Measurements from ENCODE around the gene EXT2. TPM values are rescaled to one million over a fixed set of nuclear protein-coding genes. Genes with fewer than 3 reads are reported as not detected.

EXT2 gene
- total and polyA plus RNA-seq, 4 donors = 18.0 to 95.3 (median 45.9) TPM

DNA sequence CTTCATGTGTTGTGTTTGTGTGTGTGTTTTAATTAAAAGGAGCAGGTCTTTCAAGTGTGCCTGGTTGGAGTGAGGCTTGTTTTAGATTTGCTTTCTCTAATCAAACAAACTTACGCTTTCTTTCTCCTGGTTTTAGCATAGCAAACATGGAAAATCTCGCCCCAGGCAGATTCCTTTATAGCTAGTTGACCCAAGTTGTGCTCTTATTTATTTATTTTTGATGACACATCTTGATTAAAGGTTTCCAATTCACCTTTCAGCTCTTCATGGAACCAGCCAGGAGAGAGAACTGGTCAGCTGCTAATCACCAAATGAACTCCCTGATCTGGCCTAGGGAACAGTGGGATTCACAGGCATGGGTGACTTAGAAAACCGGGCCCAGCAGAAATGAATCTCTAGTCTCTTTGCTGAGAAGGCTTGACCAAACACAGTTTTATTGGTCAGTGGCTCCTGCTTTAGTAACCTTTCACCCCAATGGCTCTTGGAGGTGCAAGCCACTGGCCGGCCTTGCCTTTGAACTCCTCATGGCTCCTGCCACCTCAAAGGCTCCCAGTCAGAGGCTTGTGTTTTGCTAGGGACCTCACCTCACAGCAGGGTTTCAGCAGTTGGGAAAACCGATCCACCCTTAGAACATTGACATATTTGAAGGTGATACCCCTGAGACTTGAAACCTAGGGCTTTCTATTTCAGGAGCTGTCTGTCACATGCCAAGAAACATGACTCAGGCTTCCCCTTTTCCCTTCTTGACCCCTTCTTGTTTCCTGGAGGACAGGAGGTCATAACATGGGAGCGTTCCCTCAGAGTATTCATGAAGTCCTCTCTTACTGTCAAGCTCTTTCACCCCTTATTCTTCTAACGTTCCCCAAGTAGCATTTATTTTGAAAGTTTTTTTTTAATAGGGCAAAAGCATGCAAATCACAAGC, 48.8 kb downstream of the EXT2 start:
- Histone ChIP-seq H3K27ac (ENCODE audit: low read depth in 1 of 2, low read length in 1 of 2) (peak overlapping the region in 1 of 2 donors; percentile 27), H3K36me3 (ENCODE audit: control insufficient read depth in 4 of 4, insufficient read depth in 4 of 4, low read length in 4 of 4) (peaks cover 0 to 24% (median 10%) of the 10 kb centered on the region in 4 donors), H3K4me1 (ENCODE audit: control insufficient read depth in 5 of 5, insufficient read depth in 5 of 5, low read length in 5 of 5) (peaks cover 2 to 21% (median 12%) of the 10 kb centered on the region in 5 donors), H3K9ac (ENCODE audit: insufficient read depth in 1 of 2, low read length in 2 of 2) (no peak overlapping the region), H3K4me3 (no peak overlapping the region), H3K27me3 (ENCODE audit: control insufficient read depth in 3 of 3, insufficient read depth in 3 of 3, low read length in 2 of 3) (no peaks in the 10 kb centered on the region), H3K9me3 (ENCODE audit: control insufficient read depth in 4 of 4, insufficient read depth in 3 of 4, low read length in 3 of 4) (no peaks in the 10 kb centered on the region)
- TF ChIP-seq, protein P1, sequence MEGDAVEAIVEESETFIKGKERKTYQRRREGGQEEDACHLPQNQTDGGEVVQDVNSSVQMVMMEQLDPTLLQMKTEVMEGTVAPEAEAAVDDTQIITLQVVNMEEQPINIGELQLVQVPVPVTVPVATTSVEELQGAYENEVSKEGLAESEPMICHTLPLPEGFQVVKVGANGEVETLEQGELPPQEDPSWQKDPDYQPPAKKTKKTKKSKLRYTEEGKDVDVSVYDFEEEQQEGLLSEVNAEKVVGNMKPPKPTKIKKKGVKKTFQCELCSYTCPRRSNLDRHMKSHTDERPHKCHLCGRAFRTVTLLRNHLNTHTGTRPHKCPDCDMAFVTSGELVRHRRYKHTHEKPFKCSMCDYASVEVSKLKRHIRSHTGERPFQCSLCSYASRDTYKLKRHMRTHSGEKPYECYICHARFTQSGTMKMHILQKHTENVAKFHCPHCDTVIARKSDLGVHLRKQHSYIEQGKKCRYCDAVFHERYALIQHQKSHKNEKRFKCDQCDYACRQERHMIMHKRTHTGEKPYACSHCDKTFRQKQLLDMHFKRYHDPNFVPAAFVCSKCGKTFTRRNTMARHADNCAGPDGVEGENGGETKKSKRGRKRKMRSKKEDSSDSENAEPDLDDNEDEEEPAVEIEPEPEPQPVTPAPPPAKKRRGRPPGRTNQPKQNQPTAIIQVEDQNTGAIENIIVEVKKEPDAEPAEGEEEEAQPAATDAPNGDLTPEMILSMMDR (IDR thresholded peaks at IDR 0.05; ENCODE audit: control extremely low read depth, extremely low read depth) = no peak
- no peak for DNase-seq
- WGBS, 2 donors = 80 to 83% methylated on average over 7 of the region's 7 CpGs
- ATAC-seq (ENCODE audit: insufficient read depth, low FRiP score) = no peak

DNA sequence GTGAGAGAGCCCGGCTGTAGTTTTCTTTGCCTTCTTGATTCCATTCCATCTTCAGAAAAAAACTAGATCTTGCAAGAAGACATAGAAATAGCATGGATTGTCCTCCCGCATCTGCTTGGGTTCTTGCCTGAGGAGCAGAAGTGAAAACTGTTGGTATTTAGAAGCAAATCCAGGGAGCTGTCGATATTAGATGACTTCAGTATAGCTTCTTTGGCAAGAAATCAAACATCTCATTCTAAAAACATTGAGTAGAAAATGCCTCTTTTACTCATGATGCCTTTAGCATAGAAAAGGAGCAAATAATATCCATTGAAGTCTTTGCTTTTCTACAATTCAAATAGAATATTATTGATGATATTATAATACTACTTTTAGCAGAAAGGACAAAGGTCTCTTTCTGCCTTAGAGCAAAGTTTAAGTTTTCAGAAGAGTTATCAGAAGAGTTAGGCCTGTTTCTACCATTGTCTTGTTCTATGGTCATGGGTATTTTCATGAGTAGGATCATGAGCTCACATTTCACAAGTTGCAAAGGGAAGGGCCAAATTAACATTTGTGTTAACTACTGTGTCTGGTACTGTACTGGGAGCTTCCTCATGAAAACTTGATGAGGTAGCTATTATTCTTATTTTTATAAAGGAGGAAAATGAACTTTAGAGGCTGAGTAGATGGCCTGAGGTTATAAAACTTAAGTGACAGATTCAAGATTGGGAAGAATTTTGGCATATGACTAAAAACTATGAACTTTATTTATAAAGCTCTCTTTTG, 49.7 kb downstream of the EXT2 start:
- TF ChIP-seq, protein P1 (IDR thresholded peaks at IDR 0.05; ENCODE audit: control extremely low read depth, extremely low read depth) = no peak
- Histone ChIP-seq H3K4me1 (ENCODE audit: control insufficient read depth in 5 of 5, insufficient read depth in 5 of 5, low read length in 5 of 5) (peaks cover under 1 to 14% (median 3%) of the 10 kb centered on the region in 5 donors), H3K27me3 (ENCODE audit: control insufficient read depth in 3 of 3, insufficient read depth in 3 of 3, low read length in 2 of 3) (no peaks in the 10 kb centered on the region), H3K36me3 (ENCODE audit: control insufficient read depth in 4 of 4, insufficient read depth in 4 of 4, low read length in 4 of 4) (peaks cover 0 to 24% (median 10%) of the 10 kb centered on the region in 4 donors), H3K9ac (ENCODE audit: insufficient read depth in 1 of 2, low read length in 2 of 2) (no peak overlapping the region), H3K27ac (ENCODE audit: low read depth in 1 of 2, low read length in 1 of 2) (no peak overlapping the region), H3K4me3 (no peak overlapping the region), H3K9me3 (ENCODE audit: control insufficient read depth in 4 of 4, insufficient read depth in 3 of 4, low read length in 3 of 4) (no peaks in the 10 kb centered on the region)
- no peak for ATAC-seq (ENCODE audit: insufficient read depth, low FRiP score)
- WGBS, 2 donors = 83 to 88% methylated on average over 3 of the region's 3 CpGs
- no peak for DNase-seq

- Histone ChIP-seq H3K4me1 (ENCODE audit: control insufficient read depth in 5 of 5, insufficient read depth in 5 of 5, low read length in 5 of 5) (peaks cover 0 to 11% (median 0%) of the 10 kb centered on the region in 5 donors), H3K27ac (ENCODE audit: low read depth in 1 of 2, low read length in 1 of 2) (no peak overlapping the region), H3K4me3 (no peak overlapping the region), H3K27me3 (ENCODE audit: control insufficient read depth in 3 of 3, insufficient read depth in 3 of 3, low read length in 2 of 3) (no peaks in the 10 kb centered on the region), H3K36me3 (ENCODE audit: control insufficient read depth in 4 of 4, insufficient read depth in 4 of 4, low read length in 4 of 4) (peaks cover 3 to 29% (median 14%) of the 10 kb centered on the region in 4 donors), H3K9ac (ENCODE audit: insufficient read depth in 1 of 2, low read length in 2 of 2) (no peak overlapping the region), H3K9me3 (ENCODE audit: control insufficient read depth in 4 of 4, insufficient read depth in 3 of 4, low read length in 3 of 4) (no peaks in the 10 kb centered on the region)
- ATAC-seq (ENCODE audit: insufficient read depth, low FRiP score) (no peak), DNase-seq (no peak)
- TF ChIP-seq, protein P1 (IDR thresholded peaks at IDR 0.05; ENCODE audit: control extremely low read depth, extremely low read depth) = no peak
- 98 to 100% methylated on average over 2 of the region's 2 CpGs for WGBS, 2 donors
These were observed 51.5 kb downstream of the EXT2 start for GRCh38 chr11:44146931-44147330.
